BE2C (cell line): ENCODE measurements around the gene LAIR1. TPM values are rescaled to one million over a fixed set of nuclear protein-coding genes. Genes with fewer than 3 reads are reported as not detected.

Experiments used
- DNase-seq: peaks from one replicate; pipeline ENCODE4 v3.0.0-alpha.2; 2020
- H3K27me3 ChIP-seq: fragments of 250-450 bp; sonication (Bioruptor Pico); 2 replicates; pipeline ENCODE4 v1.5.1; 2020; ENCODE audit warnings: mild to moderate bottlenecking
- H3K36me3 ChIP-seq: fragments of 250-450 bp; sonication (Bioruptor Pico); 2 replicates; pipeline ENCODE4 v1.5.1; 2020; ENCODE audit warnings: mild to moderate bottlenecking
- H3K4me1 ChIP-seq: fragments of 250-450 bp; sonication (Bioruptor Pico); 2 replicates; pipeline ENCODE4 v1.5.1; 2020
- H3K4me3 ChIP-seq: 2 replicates; pipeline ENCODE4 v1.5.1; 2011; ENCODE audit warnings: low read depth, low read length
- H3K9me3 ChIP-seq: fragments of 250-450 bp; sonication (Bioruptor Pico); 2 replicates; pipeline ENCODE4 v1.5.1; 2020
- polyA plus RNA-seq: library from polyadenylated mRNA; unstranded; fragments of >200 nt; gene quantifications from one replicate; pipeline ENCODE4 v1.2.1, GENCODE V29; 2012; ENCODE audit warnings: low read depth, missing spikeins; ENCODE audit not compliant: insufficient read length, insufficient read depth
- TF ChIP-seq, protein P1 (sequence below): IDR thresholded peaks from 2 replicates; pipeline ENCODE4 v1.5.1; 2012; ENCODE audit warnings: mild to moderate bottlenecking, low read depth, low read length

Gene LAIR1
- not detected for polyA plus RNA-seq

- Histone ChIP-seq H3K36me3 (no peaks in the 10 kb centered on the region), H3K4me3 (no peak within 1 kb of the TSS), H3K27me3 (peaks cover 37% of the 10 kb centered on the region), H3K9me3 (no peaks in the 10 kb centered on the region), H3K4me1 (no peaks in the 10 kb centered on the region)
- TF ChIP-seq, protein P1, sequence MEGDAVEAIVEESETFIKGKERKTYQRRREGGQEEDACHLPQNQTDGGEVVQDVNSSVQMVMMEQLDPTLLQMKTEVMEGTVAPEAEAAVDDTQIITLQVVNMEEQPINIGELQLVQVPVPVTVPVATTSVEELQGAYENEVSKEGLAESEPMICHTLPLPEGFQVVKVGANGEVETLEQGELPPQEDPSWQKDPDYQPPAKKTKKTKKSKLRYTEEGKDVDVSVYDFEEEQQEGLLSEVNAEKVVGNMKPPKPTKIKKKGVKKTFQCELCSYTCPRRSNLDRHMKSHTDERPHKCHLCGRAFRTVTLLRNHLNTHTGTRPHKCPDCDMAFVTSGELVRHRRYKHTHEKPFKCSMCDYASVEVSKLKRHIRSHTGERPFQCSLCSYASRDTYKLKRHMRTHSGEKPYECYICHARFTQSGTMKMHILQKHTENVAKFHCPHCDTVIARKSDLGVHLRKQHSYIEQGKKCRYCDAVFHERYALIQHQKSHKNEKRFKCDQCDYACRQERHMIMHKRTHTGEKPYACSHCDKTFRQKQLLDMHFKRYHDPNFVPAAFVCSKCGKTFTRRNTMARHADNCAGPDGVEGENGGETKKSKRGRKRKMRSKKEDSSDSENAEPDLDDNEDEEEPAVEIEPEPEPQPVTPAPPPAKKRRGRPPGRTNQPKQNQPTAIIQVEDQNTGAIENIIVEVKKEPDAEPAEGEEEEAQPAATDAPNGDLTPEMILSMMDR = no peak
- no peak for DNase-seq
Observed at GRCh38 chr19:54364775-54365257, at the start of gene LAIR1. TSS of gene LAIR1 (minus strand) at chr19:54364931. CDS start at chr19:54364804, 127 bp downstream.

DNA sequence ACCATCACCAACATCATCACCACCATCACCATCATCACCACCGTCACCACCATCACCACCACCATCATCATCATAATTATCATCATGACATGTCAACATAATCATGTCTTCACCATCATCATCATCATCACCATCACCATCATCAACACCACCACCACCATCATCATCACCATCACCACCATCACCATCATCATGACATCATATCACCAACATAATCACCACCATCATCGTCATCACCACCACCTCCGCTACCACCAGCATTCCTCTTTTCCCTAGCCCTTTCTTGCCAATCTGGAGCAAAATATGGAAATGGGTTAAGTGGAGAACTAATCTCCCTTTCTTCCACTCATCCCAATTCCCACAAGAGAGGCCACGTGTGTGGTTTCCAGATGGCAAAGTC is 49.4 kb upstream of the LAIR1 start:
- Histone ChIP-seq H3K36me3 (no peaks in the 10 kb centered on the region), H3K4me1 (no peaks in the 10 kb centered on the region), H3K4me3 (no peak overlapping the region), H3K9me3 (no peaks in the 10 kb centered on the region), H3K27me3 (peaks cover 31% of the 10 kb centered on the region)
- TF ChIP-seq, protein P1 = no peak
- no peak for DNase-seq

DNA sequence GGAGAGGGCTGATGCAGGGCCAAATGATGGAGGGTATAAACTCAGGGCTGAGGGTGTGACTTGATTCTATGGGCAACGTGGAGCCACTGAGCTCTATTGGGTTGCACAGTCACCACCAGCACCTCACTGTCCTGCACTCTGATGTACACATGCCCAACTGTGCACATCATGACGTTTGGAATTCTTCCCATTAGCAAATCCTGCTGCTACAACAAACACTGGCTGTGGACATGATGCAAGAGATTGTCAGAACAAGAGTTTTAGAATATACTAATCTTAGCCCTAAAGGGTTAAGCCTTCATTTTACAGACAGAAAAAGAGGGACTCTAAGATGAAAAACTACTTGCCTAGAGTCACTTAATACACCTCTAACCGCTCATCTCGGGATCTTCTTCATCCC is 48.1 kb upstream of the LAIR1 start:
- H3K36me3 ChIP-seq = no peaks in the 10 kb centered on the region
- H3K4me1 ChIP-seq = no peaks in the 10 kb centered on the region
- no peaks in the 10 kb centered on the region for H3K9me3 ChIP-seq
- peaks cover 27% of the 10 kb centered on the region for H3K27me3 ChIP-seq
- DNase-seq = no peak
- H3K4me3 ChIP-seq = no peak overlapping the region
- TF ChIP-seq, protein P1 = no peak

GRCh38 chr19:54411033-54411432 is 46.3 kb upstream of the LAIR1 start:
- H3K36me3 ChIP-seq = no peaks in the 10 kb centered on the region
- H3K27me3 ChIP-seq = peaks cover 14% of the 10 kb centered on the region
- no peaks in the 10 kb centered on the region for H3K9me3 ChIP-seq
- H3K4me1 ChIP-seq = no peaks in the 10 kb centered on the region
- H3K4me3 ChIP-seq = no peak overlapping the region
- TF ChIP-seq, protein P1 = no peak
- DNase-seq = no peak

GRCh38 chr19:54408456-54409026 is 43.8 kb upstream of the LAIR1 start:
- no peak for DNase-seq
- Histone ChIP-seq H3K36me3 (no peaks in the 10 kb centered on the region), H3K4me3 (no peak overlapping the region), H3K27me3 (no peaks in the 10 kb centered on the region), H3K4me1 (no peaks in the 10 kb centered on the region), H3K9me3 (no peaks in the 10 kb centered on the region)
- TF ChIP-seq, protein P1 = no peak

DNA sequence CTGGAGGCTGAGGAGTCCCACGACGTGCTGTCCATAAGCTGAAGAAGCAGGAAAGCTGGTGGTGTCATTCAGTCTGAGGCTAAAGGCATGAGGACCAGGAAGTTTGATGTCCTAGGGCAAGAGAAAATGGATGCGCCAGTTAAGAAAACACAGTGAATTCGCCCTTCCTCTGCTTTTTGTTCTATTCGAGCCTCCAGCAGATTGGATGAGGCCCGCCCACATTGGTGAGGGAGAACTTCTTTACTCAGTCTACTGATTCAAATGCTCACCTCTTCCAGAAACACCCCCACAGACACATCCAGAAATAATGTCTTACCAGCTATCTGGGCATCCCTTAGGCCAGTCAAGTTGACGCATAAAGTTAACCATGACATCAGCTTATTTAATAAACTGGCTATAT is 43.0 kb upstream of the LAIR1 start:
- TF ChIP-seq, protein P1 = no peak
- Histone ChIP-seq H3K4me1 (no peaks in the 10 kb centered on the region), H3K27me3 (no peaks in the 10 kb centered on the region), H3K36me3 (no peaks in the 10 kb centered on the region), H3K9me3 (no peaks in the 10 kb centered on the region), H3K4me3 (no peak overlapping the region)
- no peak for DNase-seq
